Heart right ventricle (tissue), 16 donors: Measurements from ENCODE around the gene SPEM3. TPM values are rescaled to one million over a fixed set of nuclear protein-coding genes. Genes with fewer than 3 reads are reported as not detected.

ENCODE experiments used
- ATAC-seq, 8 donors: fragments of 200-7000 bp; cut with Tn5 transposase; one replicate each; pipeline ENCODE4 v1.9.1; 2020; ENCODE audit warnings: mild to moderate bottlenecking in 8 of 8, moderate library complexity in 8 of 8, moderate number of reproducible peaks in 1 of 8
- DNase-seq, 2 donors: peaks; one replicate each; pipeline ENCODE4 v3.0.0-alpha.2; 2020
- H3K27ac ChIP-seq, 10 donors: fragments of 200-600 bp; sonication (generic) in 2 of 10; one replicate each; pipeline versions ENCODE4 v1.5.0 to v1.8.0; 2020 to 2022; ENCODE audit warnings: mild to moderate bottlenecking in 3 of 10
- H3K27me3 ChIP-seq, 7 donors: fragments of 200-600 bp; one replicate each; pipeline ENCODE4 v1.8.0; 2021 to 2022; ENCODE audit warnings: mild to moderate bottlenecking in 2 of 7
- H3K36me3 ChIP-seq, 9 donors: fragments of 200-600 bp; sonication (generic) in 1 of 9; one replicate each; pipeline versions ENCODE4 v1.5.0 to v1.8.0; 2020 to 2022; ENCODE audit warnings: mild to moderate bottlenecking in 2 of 9
- H3K4me1 ChIP-seq, 9 donors: fragments of 200-600 bp; sonication (generic) in 1 of 9; one replicate each; pipeline versions ENCODE4 v1.5.0 to v1.8.0; 2020 to 2022; ENCODE audit warnings: mild to moderate bottlenecking in 4 of 9
- H3K4me3 ChIP-seq, 10 donors: fragments of 200-600 bp; sonication (generic) in 2 of 10; one replicate each; pipeline versions ENCODE4 v1.5.0 to v1.8.0; 2020 to 2022; ENCODE audit warnings: mild to moderate bottlenecking in 7 of 10, moderate library complexity in 2 of 10
- H3K9me3 ChIP-seq, 11 donors: fragments of 200-600 bp in 10 of 11; sonication (generic) in 2 of 11; one replicate each; pipeline versions ENCODE4 v1.5.0 to v1.8.0; 2013 to 2022; ENCODE audit warnings: mild to moderate bottlenecking in 2 of 11, control low read depth in 1 of 11, moderate library complexity in 1 of 11
- CTCF ChIP-seq, 9 donors: fragments of 200-600 bp; sonication (generic) in 2 of 9; IDR thresholded peaks; one replicate each; pipeline versions ENCODE4 v1.5.0 to v1.8.0; 2021 to 2022; ENCODE audit warnings: antibody characterized with exemption in 9 of 9, mild to moderate bottlenecking in 5 of 9, moderate library complexity in 1 of 9
- WGBS, 2 donors: extraction: QIAGEN DNeasy Blood & Tissue Kit; methylation state at CpG; one replicate each; pipeline ENCODE4 v1.1.7; 2013; ENCODE audit warnings: inconsistent platforms in 1 of 2; 5-methylcytosine and 5-hydroxymethylcytosine counted together
- intact Hi-C, 10 donors: fragments of 100-400 bp; cut with DNase I; formaldehyde crosslinking; loops; one replicate each; pipeline versions ENCODE4 v1.11.1 to v1.14.2; 2022
- polyA plus RNA-seq, 2 donors: library from polyadenylated mRNA; stranded (reverse); fragments of 200-250 nt; gene quantifications; one replicate each; pipeline ENCODE4 v1.2.3, GENCODE V29; 2013
- total RNA-seq, 10 donors: library from RNA; stranded (reverse); fragmentation: NEBNext Ultra II Directional in 3 of 10; extraction: Animal tissue kit (Norgen Biotek cat#: 25700) in 3 of 10; gene quantifications; one replicate each; pipeline versions ENCODE4 v1.2.1 to v1.2.4, GENCODE V29; 2021 to 2023
- donor health status: Arrhythmogenic right ventricular cardiomyopathy.
- donor health status: ischemic (EF 13 %, LVEDD 7.1; RV severe dilation, severe dysfunction).
- donor health status: healthy with polysubstance abuse.
- donor health status: DM: no; HTN: yes; CAD: no.
- donor health status: DM: no; HTN: no; CAD: no.
- donor health status: ischemic (EF 25% LVEDD 6.9; RV normal size, moderate dysfunction).
- donor health status: ischemic (EF 25% LVEDD 5.7; RV mildly dilated, moderate dysfunction).
- donor health status: healthy.
- donor health status: DM: yes; HTN: yes; CAD: no.
- donor health status: Ischemic cardiomyopathy.
- donor health status: ischemic (EF 35%, LVEDD 5.7; RV mildly dilated, moderate dysfunction).
- donor health status: nonischemic (EF 11% LVEDD 7.7; RV severe dilation, severe dysfunction).
- donor health status: DM: yes; HTN: yes; CAD: no.
- donor health status: PGD.
- donor health status: ischemic (EF 29% LVEDD 5.4; RV normal size, mild dysfunction).
- donor health status: nonischemic (EF 23%, LVEDD 6.1; RV moderate dilation, normal function).

SPEM3 gene
- total and polyA plus RNA-seq, 12 donors = not detected

GRCh38 chr17:7382901-7383300, 45.8 kb upstream of the SPEM3 start:
- intact Hi-C loops = no loop called here
- no peak for TF ChIP-seq CTCF (IDR thresholded peaks at IDR 0.05)
- peaks cover 6 to 33% (median 30%) of the 10 kb centered on the region in 9 donors for H3K4me1 ChIP-seq
- peaks cover 0 to 5% (median 0%) of the 10 kb centered on the region in 11 donors for H3K9me3 ChIP-seq
- DNase-seq (no peak), ATAC-seq (no peak)
- peaks cover 0 to 61% (median 0%) of the 10 kb centered on the region in 7 donors for H3K27me3 ChIP-seq
- H3K4me3 ChIP-seq = no peak overlapping the region
- H3K36me3 ChIP-seq = peaks cover 0 to 12% (median 0%) of the 10 kb centered on the region in 9 donors
- H3K27ac ChIP-seq = no peak overlapping the region
- 88 to 91% methylated on average over 10 of the region's 10 CpGs for WGBS, 2 donors

GRCh38 chr17:7383371-7383741, 45.3 kb upstream of the SPEM3 start:
- Histone ChIP-seq H3K4me1 (peaks cover 6 to 33% (median 30%) of the 10 kb centered on the region in 9 donors), H3K9me3 (peaks cover 0 to 5% (median 0%) of the 10 kb centered on the region in 11 donors), H3K36me3 (peaks cover 0 to 16% (median 0%) of the 10 kb centered on the region in 9 donors), H3K27ac (no peak overlapping the region), H3K27me3 (peaks cover 0 to 61% (median 0%) of the 10 kb centered on the region in 7 donors), H3K4me3 (peak overlapping the region in 8 of 10 donors; percentile 34 to 55 (median 52))
- intact Hi-C loops = no loop called here
- no peak for ATAC-seq
- no peak for DNase-seq
- 78 to 81% methylated on average over 11 of the region's 11 CpGs for WGBS, 2 donors
- no peak for TF ChIP-seq CTCF (IDR thresholded peaks at IDR 0.05)

- peak overlapping the region in 9 of 10 donors; percentile 34 to 55 (median 51) for H3K4me3 ChIP-seq
- DNase-seq = peak in 1 of 2 donors; percentile 55
- peak overlapping the region in 2 of 10 donors; percentile 15 to 50 for H3K27ac ChIP-seq
- 9 to 16% methylated on average over 65 of the region's 65 CpGs for WGBS, 2 donors
- H3K36me3 ChIP-seq = peaks cover 0 to 22% (median 0%) of the 10 kb centered on the region in 9 donors
- no peak for TF ChIP-seq CTCF (IDR thresholded peaks at IDR 0.05)
- H3K4me1 ChIP-seq = peaks cover 6 to 33% (median 30%) of the 10 kb centered on the region in 9 donors
- ATAC-seq = peak; percentile 51 to 77 (median 62)
- H3K9me3 ChIP-seq = peaks cover 0 to 4% (median 0%) of the 10 kb centered on the region in 11 donors
- peaks cover 0 to 58% (median 0%) of the 10 kb centered on the region in 7 donors for H3K27me3 ChIP-seq
- intact Hi-C loops = no loop called here
Measured at GRCh38 chr17:7383742-7384488, 44.7 kb upstream of the SPEM3 start.

- DNase-seq = no peak
- Histone ChIP-seq H3K27ac (peak overlapping the region in 2 of 10 donors; percentile 15 to 50), H3K9me3 (no peaks in the 10 kb centered on the region), H3K36me3 (peaks cover 0 to 28% (median 6%) of the 10 kb centered on the region in 9 donors), H3K27me3 (peaks cover 0 to 51% (median 0%) of the 10 kb centered on the region in 7 donors), H3K4me1 (peaks cover 6 to 33% (median 30%) of the 10 kb centered on the region in 9 donors), H3K4me3 (peak overlapping the region in 9 of 10 donors; percentile 34 to 55 (median 51))
- ATAC-seq = no peak
- TF ChIP-seq CTCF (IDR thresholded peaks at IDR 0.05) = no peak
- WGBS, 2 donors = 53 to 54% methylated on average over 23 of the region's 23 CpGs
- intact Hi-C loops = no loop called here
Measured at GRCh38 chr17:7384489-7385081, 44.1 kb upstream of the SPEM3 start.
